Hematopoietic multipotent progenitor cell treated with erythropoietin and hydrocortisone succinate and interleukin-3 and kit ligand, for 6 days (in vitro differentiated cells): Measurements from ENCODE around the gene TMPRSS9.
"Not testable (repeated sequence)": the region's sequence is repeated elsewhere in the genome, so short reads cannot be mapped to it uniquely, and the experiment has no call there.

Experiments used
- DNase-seq: peaks from one replicate; pipeline ENCODE4 v3.0.0-alpha.2; 2015

Gene TMPRSS9

GRCh38 chr19:2394442-2395292, 34.6 kb downstream of the TMPRSS9 start:
- peak; percentile 44 for DNase-seq

- not testable (repeated sequence) for DNase-seq
Observed at GRCh38 chr19:2395293-2395829, 35.3 kb downstream of the TMPRSS9 start.

GRCh38 chr19:2397173-2397572, 37.1 kb downstream of the TMPRSS9 start:
- not testable (repeated sequence) for DNase-seq

GRCh38 chr19:2398735-2399305, 38.8 kb downstream of the TMPRSS9 start:
- no peak for DNase-seq

- DNase-seq: no peak
Observed at GRCh38 chr19:2399582-2399981, 39.5 kb downstream of the TMPRSS9 start.

GRCh38 chr19:2408247-2408646, 48.2 kb downstream of the TMPRSS9 start:
- DNase-seq: no peak

GRCh38 chr19:2409352-2409912, 49.4 kb downstream of the TMPRSS9 start:
- no peak for DNase-seq

GRCh38 chr19:2410023-2410422, 50.0 kb downstream of the TMPRSS9 start:
- DNase-seq: no peak

- no peak for DNase-seq
Observed at GRCh38 chr19:2411709-2412108, 51.6 kb downstream of the TMPRSS9 start.

GRCh38 chr19:2412449-2412848, 52.4 kb downstream of the TMPRSS9 start:
- no peak for DNase-seq

GRCh38 chr19:2413159-2413558, 53.1 kb downstream of the TMPRSS9 start:
- no peak for DNase-seq

- no peak for DNase-seq
Observed at GRCh38 chr19:2413629-2414028, 53.6 kb downstream of the TMPRSS9 start.

GRCh38 chr19:2415281-2415972, 55.4 kb downstream of the TMPRSS9 start:
- DNase-seq: no peak

- no peak for DNase-seq
Observed at GRCh38 chr19:2415973-2416319, 55.9 kb downstream of the TMPRSS9 start.

- DNase-seq: no peak
Observed at GRCh38 chr19:2416321-2417097, 56.4 kb downstream of the TMPRSS9 start.

- DNase-seq: not testable (repeated sequence)
Observed at GRCh38 chr19:2417436-2417835, 57.4 kb downstream of the TMPRSS9 start.

GRCh38 chr19:2417881-2418406, 57.9 kb downstream of the TMPRSS9 start:
- DNase-seq: no peak

- no peak for DNase-seq
Observed at GRCh38 chr19:2419754-2420153, 59.7 kb downstream of the TMPRSS9 start.

GRCh38 chr19:2420490-2420889, 60.4 kb downstream of the TMPRSS9 start:
- DNase-seq: no peak

GRCh38 chr19:2421581-2422306, 61.7 kb downstream of the TMPRSS9 start:
- peak; percentile 76 for DNase-seq
